Measurements from ENCODE around the gene NF1.

The NF1 gene

DNA sequence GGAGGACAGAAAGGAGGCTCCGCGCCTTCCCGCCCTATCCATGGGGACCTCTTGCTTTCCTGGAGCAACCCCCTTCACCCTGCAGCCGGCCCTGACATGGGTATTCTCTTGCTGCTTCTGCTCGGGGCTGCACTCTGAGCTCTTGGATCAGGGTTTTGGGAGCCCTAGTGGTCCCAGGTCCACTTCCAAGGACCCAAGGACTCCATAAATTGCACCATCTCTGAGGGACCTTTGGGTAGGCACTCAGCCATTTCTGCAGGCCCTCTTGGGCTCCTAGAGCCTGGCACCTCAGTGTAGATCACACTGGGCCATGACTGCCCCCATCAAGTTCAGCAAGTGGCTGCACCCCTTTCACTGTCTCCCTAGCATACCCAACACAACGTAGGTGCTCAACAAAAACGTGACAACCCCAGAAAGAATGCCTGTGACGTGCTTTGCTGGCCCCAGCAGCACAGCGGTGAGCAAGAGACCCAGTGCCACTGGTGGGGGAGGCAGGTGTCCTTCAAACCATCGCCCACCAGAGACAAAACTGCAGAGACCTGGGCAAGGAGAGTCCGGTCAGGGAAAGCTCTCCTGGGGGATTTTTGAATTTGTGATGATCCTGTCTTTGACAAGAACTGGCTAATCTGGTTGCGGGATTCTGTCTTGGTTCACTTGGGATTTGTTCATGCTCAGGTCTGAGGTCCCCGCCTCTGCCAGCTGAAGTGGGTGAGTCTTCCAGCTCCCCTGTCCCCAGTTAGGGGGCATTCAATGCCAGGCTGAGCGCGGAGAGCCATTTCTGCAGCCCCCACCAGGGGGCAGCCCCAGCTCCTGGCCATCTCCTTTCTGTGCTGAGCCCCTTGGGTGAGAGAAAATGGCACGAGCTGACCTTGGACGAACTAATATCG is 294.2 kb downstream of the NF1 start:
- no peak for DNase-seq (ENCODE audit: low read depth)

DNA sequence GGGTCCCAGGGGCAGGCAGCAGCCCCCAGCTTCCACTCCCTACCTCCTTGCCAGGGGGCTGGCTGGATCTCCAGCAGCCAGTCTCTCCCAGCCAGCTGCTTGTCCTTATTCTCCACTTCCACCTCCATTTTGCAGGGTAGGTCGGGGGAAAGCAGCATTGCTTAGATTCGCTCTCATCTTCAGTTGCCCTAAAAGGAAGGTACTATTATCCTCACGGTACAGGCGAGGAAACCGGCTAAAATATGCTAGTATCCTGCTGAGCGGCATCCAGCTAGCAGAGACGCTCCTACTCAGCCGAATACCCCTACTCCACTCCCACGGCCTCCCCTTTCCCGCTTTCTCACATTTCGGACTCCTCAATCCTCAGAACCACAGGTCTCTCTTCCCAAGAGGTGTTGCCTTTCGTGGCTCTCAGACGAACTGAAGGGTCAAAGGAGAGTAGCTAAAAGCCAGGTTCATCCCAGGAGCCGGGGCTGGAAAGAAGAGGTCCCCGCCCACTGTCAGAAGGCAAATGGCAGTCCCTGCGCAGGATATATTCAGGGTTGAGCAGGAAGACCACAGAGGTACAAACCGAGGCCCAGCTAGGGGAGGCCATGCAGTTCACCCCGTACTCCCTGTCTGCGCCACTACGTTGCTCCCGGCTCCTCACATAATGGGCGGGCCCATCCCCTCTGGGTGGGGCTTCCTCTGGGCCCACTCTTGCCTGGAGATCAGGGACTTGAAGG is 295.0 kb downstream of the NF1 start:
- DNase-seq (ENCODE audit: low read depth), result no peak

DNA sequence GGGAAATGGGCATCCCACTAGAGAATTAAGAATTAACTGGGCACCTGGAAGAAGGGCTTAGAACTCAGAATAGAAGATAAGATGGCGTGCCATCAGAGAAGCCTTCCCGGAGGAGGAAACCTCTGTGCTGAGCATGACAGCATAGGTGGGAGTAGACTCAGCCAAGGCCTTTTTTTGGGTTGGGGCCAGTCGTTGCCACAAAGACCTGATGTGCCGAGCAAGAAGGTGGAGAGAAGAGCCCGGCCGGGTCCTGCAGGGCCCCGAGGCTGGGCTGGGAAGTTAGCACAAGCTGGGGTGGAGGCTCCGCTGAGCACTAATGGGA is 295.6 kb downstream of the NF1 start:
- no peak for DNase-seq (ENCODE audit: low read depth)

- DNase-seq (ENCODE audit: low read depth), result no peak
Measured at GRCh38 chr17:31390748-31391495, 296.1 kb downstream of the NF1 start.

GRCh38 chr17:31391496-31391949 is 296.7 kb downstream of the NF1 start, which contains the start of gene RAB11FIP4:
Gene RAB11FIP4, plus strand, starts transcription at chr17:31391675. Its CDS starts 178 bp downstream, at chr17:31391853.
- DNase-seq (ENCODE audit: low read depth), result no peak

DNA sequence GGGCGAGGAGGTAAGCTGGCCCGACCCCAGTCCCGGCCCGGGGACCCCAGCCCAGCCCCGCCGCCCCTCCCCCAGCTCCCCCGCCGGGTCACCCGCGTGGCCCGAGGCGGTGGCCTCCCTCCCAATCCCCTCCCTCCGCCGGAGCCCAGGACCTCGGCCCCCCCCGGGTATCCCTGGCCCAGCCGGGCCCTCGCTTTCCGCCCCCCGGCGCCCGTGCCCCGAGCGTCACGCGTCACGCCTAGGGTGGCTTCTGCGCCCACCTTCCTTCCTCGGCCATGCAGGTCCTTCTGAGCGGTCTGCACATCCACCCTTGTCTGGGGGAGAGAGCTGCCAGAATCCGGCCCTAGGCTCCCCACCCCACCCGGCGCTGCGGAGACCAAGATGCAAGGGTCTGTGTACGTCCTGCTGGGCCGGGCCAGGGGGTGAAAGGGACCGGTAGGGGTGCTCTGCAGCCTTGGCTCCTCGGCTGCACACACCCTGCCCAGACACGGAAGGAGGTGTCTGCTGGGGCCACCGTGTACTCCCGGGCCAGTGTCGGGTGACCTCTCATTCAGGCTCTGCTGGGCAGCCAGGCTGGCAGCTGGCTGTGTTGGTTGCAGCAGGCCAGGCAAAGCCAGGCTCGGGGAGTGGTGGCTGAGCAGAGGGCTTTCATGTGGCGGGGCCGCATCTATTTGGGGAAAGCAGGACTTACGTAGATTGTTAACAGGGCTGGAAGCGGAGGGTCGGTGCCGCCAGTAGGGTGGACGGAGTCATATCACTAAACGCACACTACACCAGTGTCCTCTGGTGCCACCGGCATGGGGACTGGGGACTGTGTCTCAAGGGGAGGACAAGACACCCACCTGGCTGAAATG is 297.5 kb downstream of the NF1 start:
- DNase-seq (ENCODE audit: low read depth), result no peak

DNA sequence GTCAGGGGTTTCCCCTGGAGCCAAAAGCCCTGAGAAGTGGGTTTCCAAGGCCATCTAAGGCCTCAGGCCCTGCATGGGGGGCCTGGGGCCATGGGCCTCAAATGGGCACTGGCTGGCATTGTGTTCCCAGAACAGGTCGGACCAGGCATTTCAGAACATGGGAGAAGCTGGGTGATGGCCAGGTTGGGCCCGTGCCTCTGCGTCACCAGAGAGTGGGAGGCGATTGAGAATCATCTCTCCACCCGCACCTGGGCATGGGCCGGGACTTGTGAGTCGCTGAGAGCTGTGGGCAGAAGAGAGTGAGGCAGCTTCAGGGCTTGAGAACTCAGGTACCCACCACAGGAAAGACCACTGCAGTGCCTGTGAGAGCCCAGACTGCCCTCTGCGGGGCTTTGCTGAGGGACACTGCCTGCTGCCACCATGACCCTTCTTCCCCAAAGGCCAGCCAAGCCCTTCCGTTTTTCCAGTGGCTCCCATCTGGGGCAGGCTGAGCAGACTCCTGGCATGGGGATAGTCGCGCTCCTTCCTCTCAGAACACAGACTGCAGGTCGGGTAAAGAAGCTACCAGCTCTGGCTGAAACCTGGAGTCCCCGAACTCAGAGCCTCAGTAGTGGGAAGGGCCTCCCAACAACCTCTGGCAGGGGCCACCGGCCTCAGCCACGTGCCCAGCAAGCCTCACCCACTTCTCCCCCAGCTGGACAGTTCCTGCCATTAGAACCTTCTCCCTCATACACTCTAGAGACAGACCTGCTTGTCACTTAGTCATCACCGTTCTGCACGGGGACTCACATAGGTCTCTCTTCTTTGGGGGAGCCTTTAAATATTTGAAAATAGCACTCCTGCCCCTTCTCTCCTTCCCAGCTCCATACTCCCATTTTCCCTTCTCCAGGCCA is 298.3 kb downstream of the NF1 start:
- no peak for DNase-seq (ENCODE audit: low read depth)

DNA sequence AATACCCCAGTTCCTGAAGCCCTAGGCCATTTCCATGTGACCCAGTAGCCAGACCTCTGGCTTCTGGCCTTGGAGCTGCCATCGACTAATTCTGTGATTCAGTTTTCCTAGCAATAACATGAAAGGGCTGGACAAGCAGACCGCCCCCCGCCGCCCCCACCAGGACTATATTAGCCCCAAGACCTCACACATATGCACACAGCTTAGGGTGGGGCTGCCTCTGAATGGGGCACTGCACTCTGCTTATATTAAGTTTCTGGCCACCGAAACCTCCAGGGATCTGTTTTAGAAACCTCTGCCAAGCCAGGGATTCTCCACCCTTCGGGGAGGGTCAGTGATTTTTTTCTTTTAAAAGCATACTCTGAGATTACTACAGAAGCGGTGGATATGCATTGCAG is 299.0 kb downstream of the NF1 start:
- DNase-seq (ENCODE audit: low read depth), result no peak

DNA sequence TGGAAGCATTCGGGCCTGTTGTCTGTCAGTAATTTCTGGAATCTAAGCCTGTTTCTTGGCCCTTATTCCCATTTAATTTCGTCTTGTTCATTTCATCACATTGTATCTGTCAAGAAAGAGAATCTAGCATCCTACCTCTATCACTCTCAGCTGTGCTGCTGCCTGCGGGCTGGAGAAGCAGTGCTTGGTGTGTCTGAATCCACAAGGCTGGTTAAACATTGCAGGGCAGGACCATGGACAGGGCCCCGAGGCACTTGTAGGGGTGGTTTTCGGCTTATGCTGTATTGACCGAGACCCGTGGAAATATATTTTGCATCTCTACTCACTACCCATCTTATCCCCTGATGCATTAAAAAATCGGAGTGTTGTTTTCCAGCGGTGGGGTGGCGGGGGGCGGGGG is 299.8 kb downstream of the NF1 start:
- peak; percentile 50 for DNase-seq (ENCODE audit: low read depth)

DNA sequence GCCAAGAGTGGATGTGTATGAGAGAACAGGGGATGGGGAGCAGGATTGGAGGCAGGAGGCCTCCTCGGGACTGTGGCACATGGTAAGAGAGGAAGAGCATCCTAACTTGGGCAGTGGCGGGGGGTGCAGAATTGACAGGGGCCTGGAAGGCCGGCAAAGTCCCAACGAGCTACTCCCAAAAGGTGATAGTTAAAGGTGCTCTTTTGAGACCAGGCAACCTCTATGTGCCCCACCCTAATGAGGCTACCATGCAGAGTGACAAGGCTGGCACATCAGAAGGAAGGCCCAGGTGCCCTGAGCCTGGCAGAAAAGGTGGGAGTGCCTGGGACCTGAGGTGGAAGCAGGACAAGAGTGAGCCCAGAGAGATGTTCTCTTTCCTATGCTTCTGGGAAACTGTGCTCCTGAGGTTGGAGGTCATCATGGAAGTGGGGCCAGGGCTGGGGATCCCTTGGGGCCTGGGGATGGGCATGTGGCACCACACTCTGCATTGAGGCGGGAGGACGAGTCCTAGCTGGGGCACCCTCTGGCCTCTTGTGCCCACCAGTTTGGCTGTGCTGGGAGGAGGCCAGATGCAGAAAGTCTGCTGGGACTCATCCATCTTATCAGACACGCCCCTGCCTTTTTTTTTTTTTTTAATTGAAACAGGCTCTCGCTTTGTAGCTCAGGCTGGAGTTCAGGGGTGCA is 302.6 kb downstream of the NF1 start:
- no peak for DNase-seq (ENCODE audit: low read depth)

GRCh38 chr17:31398381-31399311 is 303.9 kb downstream of the NF1 start:
- no peak for DNase-seq (ENCODE audit: low read depth)

- no peak for DNase-seq (ENCODE audit: low read depth)
Measured at GRCh38 chr17:31400481-31400950, 305.7 kb downstream of the NF1 start.

GRCh38 chr17:31401456-31402254 is 306.9 kb downstream of the NF1 start:
- no peak for DNase-seq (ENCODE audit: low read depth)

GRCh38 chr17:31404028-31404949 is 309.5 kb downstream of the NF1 start:
- DNase-seq (ENCODE audit: low read depth), result no peak

DNA sequence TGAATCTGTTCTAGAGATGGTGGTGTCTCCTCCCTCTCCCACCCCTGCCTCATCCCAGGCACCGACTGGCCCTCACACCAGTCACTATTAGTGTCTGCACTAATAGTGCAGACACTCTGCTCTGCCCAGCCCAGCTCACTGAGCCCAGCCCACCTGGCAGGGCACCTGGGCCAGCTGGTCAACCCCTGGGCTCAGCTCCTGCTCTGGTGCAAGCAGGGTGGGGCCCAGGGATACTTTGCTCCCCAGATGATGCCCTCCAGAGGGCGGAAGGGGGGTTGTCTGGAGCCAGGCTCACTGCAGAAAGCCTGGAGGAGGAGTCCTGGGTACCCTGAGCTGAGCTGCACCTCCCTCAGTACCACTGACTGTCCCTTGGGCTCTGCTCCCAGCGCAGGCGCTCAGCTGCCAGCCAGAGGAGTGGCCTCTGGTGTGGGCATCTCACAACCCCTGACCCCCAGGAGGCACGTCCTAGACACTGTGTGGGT is 311.2 kb downstream of the NF1 start:
- no peak for DNase-seq (ENCODE audit: low read depth)

DNA sequence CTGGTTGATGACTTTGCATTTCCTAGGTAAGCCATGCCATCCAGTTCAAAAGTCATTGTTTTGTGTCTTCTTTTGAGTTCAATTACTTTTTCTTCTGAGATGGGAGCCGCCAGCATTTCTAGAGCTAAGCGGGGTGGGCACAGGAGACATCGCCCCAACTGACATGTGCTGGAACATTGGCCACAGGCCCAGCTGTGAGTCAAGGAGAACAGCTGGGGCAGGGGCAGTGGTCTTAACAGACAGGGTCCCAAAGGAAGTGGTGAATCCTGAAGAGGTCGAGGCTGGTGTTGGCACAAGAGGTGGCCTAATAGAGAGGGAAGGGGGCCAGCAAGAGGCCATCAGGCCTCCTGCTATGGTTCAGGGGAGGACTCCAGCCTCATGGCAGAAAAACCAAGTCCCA is 313.8 kb downstream of the NF1 start:
- no peak for DNase-seq (ENCODE audit: low read depth)
